NT2/D1 (cell line): ENCODE data around the gene SDC4.

Experiments used
- DNase-seq: peaks from one replicate; pipeline ENCODE4 v3.0.0-alpha.2; 2011; ENCODE audit warnings: low read depth, low spot score
- H3K27me3 ChIP-seq: 2 replicates; pipeline ENCODE4 v1.6.0; 2011; ENCODE audit warnings: mild to moderate bottlenecking; ENCODE audit not compliant: insufficient read length, insufficient read depth
- H3K36me3 ChIP-seq: 2 replicates; pipeline ENCODE4 v1.6.1; 2011; ENCODE audit warnings: mild to moderate bottlenecking, low read length, mixed read lengths; ENCODE audit not compliant: insufficient read depth, insufficient read length
- H3K4me1 ChIP-seq: 2 replicates; pipeline ENCODE4 v1.5.1; 2011; ENCODE audit not compliant: insufficient read depth, insufficient read length
- H3K4me3 ChIP-seq: 2 replicates; pipeline ENCODE4 v1.5.1; 2011; ENCODE audit warnings: low read depth; ENCODE audit not compliant: insufficient read length
- H3K9ac ChIP-seq: 2 replicates; pipeline ENCODE4 v1.6.0; 2011; ENCODE audit warnings: low read depth; ENCODE audit not compliant: insufficient read length
- H3K9me3 ChIP-seq: 2 replicates; pipeline ENCODE4 v1.5.1; 2011; ENCODE audit warnings: mild to moderate bottlenecking, low read length; ENCODE audit not compliant: insufficient read depth
- SUZ12 ChIP-seq: IDR thresholded peaks from 2 replicates; pipeline ENCODE4 v1.6.1; 2011; ENCODE audit not compliant: insufficient read length, insufficient read depth; ENCODE audit errors: extremely low read depth
- YY1 ChIP-seq: IDR thresholded peaks from 2 replicates; pipeline ENCODE4 v1.6.1; 2011; ENCODE audit not compliant: insufficient read length, insufficient read depth
- ZNF274 ChIP-seq: IDR thresholded peaks from 2 replicates; pipeline ENCODE4 v1.6.1; 2011; ENCODE audit warnings: mild to moderate bottlenecking, low read depth, low read length

SDC4 gene

DNA sequence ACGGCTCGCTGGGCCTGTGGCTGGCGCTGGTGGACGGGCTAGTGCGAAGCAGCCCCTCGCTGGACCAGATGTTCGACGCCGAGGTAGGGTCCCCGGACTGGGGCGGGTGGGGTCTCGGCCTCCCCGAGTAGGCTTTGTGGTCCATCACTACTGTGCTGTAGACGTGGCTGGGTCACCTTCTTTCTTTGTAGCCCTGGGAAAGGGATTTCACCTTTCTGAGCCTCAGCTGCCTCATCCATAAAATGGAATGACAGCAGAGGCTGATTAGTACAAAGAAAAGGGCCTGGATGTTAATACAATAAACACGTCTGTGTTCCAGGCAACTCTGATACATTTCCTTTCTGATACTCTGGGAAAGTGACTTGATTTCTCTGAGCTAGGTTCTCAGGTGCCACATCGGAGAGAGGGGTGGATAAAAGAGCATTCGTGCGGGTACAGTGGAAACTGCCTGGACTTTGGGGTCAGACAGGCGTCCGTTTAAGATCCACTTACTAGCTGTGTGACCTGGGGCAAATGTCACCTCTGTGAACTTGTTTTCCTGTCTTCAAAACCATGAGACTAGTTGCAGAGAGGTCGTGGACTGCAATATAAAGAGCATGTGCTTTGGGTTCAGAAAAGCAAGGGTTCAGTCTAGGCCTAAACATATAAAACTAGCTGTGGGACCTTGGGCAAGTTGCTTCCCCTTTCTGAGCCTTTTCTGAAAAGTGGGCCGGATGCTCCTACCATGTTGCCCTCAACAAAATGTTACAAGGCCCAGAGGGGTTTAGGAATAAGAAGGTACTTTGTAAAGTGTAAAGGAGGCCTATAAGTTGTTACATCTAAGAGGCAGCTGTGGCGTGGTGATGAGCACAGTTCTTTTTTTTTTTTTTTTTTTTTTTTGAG, 15.6 kb upstream of the SDC4 start:
- peak overlapping the region; percentile 95 for H3K9ac ChIP-seq
- peak overlapping the region; percentile 92 for H3K4me3 ChIP-seq
- TF ChIP-seq SUZ12 (no peak), YY1 (no peak), ZNF274 (no peak)
- no peaks in the 10 kb centered on the region for H3K27me3 ChIP-seq
- H3K36me3 ChIP-seq, result peaks cover 41% of the 10 kb centered on the region
- no peaks in the 10 kb centered on the region for H3K9me3 ChIP-seq
- peaks cover 7% of the 10 kb centered on the region for H3K4me1 ChIP-seq
- DNase-seq, result no peak

DNA sequence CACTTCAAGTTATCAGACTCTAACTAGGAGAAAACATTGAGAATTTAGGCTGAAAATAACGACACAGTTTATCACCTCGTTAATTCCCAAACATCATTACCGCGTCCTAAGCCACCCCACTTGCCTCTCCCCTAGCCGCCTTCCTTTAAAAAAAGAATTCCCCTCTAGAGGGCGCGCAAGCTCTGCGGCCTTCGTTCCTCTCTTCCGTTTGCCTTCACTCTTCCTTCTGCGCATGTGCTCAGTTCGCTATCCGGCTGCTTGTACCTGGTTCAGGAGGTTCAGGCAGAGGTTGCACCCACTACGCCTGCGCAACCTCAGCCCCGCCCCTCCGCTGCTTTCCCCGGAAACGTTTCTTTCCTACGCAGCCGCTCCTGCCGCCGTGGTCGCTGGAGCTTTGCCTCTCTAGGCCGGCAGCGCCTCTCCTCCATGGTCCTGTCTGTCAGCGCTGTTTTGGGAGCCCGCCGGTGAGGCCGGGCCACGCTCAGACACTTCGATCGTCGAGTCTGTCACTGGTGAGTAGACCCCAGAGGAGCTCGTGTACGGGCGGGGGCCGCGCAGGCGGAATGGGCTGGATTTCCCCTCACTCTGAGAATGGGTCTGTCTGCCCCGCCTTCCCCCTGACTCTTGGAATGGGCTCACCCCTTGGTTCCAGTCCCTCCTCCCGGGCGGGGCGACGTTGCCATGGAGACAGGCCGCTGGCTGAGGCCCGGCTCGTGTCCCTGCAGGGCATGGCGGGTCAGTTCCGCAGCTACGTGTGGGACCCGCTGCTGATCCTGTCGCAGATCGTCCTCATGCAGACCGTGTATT, 14.8 kb upstream of the SDC4 start, which contains the start of gene SYS1:
TSS of gene SYS1 (plus strand) at position 353 of the 807 bp plus-strand sequence. CDS start at position 729, 376 bp downstream.
- peaks cover 32% of the 10 kb centered on the region for H3K36me3 ChIP-seq
- DNase-seq, result peak; percentile 96
- peaks cover 7% of the 10 kb centered on the region for H3K4me1 ChIP-seq
- H3K4me3 ChIP-seq, result peak within 1 kb of the TSS; percentile 92
- TF ChIP-seq YY1 (peak; percentile 12), SUZ12 (no peak), ZNF274 (no peak)
- H3K27me3 ChIP-seq, result no peaks in the 10 kb centered on the region
- peak within 1 kb of the TSS; percentile 95 for H3K9ac ChIP-seq
- no peaks in the 10 kb centered on the region for H3K9me3 ChIP-seq

GRCh38 chr20:45361793-45362192, 13.6 kb upstream of the SDC4 start:
- Histone ChIP-seq H3K4me3 (no peak overlapping the region), H3K9ac (no peak overlapping the region), H3K27me3 (no peaks in the 10 kb centered on the region), H3K4me1 (peaks cover 7% of the 10 kb centered on the region), H3K9me3 (no peaks in the 10 kb centered on the region), H3K36me3 (peaks cover 20% of the 10 kb centered on the region)
- TF ChIP-seq YY1 (no peak), ZNF274 (no peak), SUZ12 (no peak)
- no peak for DNase-seq

- Histone ChIP-seq H3K4me3 (no peak overlapping the region), H3K36me3 (no peaks in the 10 kb centered on the region), H3K9me3 (no peaks in the 10 kb centered on the region), H3K27me3 (no peaks in the 10 kb centered on the region), H3K4me1 (peaks cover 7% of the 10 kb centered on the region), H3K9ac (no peak overlapping the region)
- no peak for TF ChIP-seq YY1
- TF ChIP-seq ZNF274, result 0 out of 2 replicates have a peak, but pooled peaks have one; percentile 26
- DNase-seq, result no peak
These were observed 11.4 kb upstream of the SDC4 start for GRCh38 chr20:45359406-45360148.

DNA sequence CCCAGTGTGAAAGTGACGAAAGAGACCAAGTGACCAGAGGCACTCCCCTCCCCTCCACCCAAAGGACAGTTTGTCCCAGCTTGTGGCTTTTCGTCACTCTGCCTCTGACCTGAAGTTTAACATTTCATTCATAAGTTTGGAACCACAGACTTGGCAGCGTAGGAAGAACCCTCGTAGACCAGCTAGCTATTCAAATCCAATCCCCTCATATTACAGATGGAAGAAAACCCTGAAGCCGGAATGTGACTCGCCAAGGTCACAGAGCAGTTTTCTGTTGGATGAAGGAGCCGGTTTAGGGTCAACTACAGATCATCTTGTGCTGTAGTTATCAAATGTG, 10.8 kb upstream of the SDC4 start:
- no peaks in the 10 kb centered on the region for H3K36me3 ChIP-seq
- H3K4me3 ChIP-seq, result no peak overlapping the region
- no peaks in the 10 kb centered on the region for H3K9me3 ChIP-seq
- peaks cover 7% of the 10 kb centered on the region for H3K4me1 ChIP-seq
- TF ChIP-seq ZNF274 (no peak), YY1 (no peak), SUZ12 (no peak)
- no peak overlapping the region for H3K9ac ChIP-seq
- H3K27me3 ChIP-seq, result no peaks in the 10 kb centered on the region
- DNase-seq, result no peak

GRCh38 chr20:45358282-45359068, 10.3 kb upstream of the SDC4 start:
- no peaks in the 10 kb centered on the region for H3K27me3 ChIP-seq
- H3K9me3 ChIP-seq, result no peaks in the 10 kb centered on the region
- H3K9ac ChIP-seq, result no peak overlapping the region
- H3K4me1 ChIP-seq, result peaks cover 7% of the 10 kb centered on the region
- no peaks in the 10 kb centered on the region for H3K36me3 ChIP-seq
- no peak for DNase-seq
- no peak for TF ChIP-seq YY1
- no peak for TF ChIP-seq ZNF274
- no peak for TF ChIP-seq SUZ12
- H3K4me3 ChIP-seq, result no peak overlapping the region
